ENCODE results near the gene TRIM16. TPM values are rescaled to one million over a fixed set of nuclear protein-coding genes. Genes with fewer than 3 reads are reported as not detected.
A peak's percentile ranks its signal among the peaks of the same experiment; 100 is the strongest.
"Not testable (repeated sequence)": the region's sequence is repeated elsewhere in the genome, so short reads cannot be mapped to it uniquely, and the experiment has no call there.

TRIM16 gene
- polyA plus RNA-seq, 2 of the 4 experiments (the other 2 are of a cell fraction): 275 to 297 TPM

DNA sequence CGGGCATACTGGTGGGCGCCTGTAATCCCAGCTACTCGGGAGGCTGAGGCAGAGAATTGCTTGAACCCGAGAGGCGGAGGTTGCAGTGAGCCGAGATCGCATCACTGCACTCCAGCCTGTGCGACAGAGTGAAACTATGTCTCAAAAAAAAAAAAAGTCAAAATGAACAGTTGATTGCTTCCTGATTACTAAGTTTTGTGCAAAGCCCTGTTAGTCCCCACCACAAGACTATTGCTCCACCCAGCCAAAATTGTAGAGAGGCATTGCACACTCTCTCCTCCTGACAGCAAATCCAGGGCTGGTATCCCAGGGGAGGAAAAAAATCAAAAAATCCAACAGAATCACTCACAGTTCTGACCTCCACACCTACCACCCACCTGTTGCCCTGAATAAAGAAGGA, 91.2 kb downstream of the TRIM16 start:
- H3K9me3 ChIP-seq; H3K4me1 ChIP-seq; H3K27ac ChIP-seq; CTCF ChIA-PET; POLR2A ChIA-PET; FAIRE-seq; H3K4me3 ChIP-seq; ATAC-seq; H3K4me2 ChIP-seq; DNase-seq (ENCODE audit: low read depth in 1 of 2, low spot score in 1 of 2): not testable (repeated sequence)
- 91% methylated on average over 8 of the region's 8 CpGs for WGBS (ENCODE audit: missing lambda C conversion rate)

DNA sequence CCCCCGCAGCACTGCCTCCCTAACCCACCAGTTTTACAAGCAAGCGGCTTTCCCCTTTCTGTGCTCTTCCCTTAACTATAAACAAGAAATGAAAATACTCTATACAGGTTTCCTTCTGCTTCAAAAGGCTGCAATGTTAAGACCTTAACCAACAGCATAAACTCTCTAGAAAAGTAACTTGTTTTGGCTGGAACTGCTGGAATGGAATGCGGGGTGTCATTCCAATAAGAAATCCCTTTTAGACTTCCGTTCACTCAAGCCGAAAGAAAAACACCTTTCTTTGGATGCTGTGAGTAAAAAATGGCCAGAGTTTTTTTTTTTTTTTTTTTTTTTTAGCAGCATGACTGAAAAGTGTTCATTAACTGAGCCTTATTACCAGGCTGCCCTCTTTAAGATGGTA, 92.1 kb downstream of the TRIM16 start:
- H3K27ac ChIP-seq; H3K4me3 ChIP-seq; H3K4me2 ChIP-seq; H3K9me3 ChIP-seq; DNase-seq (ENCODE audit: low read depth in 1 of 2, low spot score in 1 of 2); FAIRE-seq; H3K4me1 ChIP-seq; POLR2A ChIA-PET; CTCF ChIA-PET; ATAC-seq: not testable (repeated sequence)
- 94% methylated on average over 5 of the region's 5 CpGs for WGBS (ENCODE audit: missing lambda C conversion rate)

DNA sequence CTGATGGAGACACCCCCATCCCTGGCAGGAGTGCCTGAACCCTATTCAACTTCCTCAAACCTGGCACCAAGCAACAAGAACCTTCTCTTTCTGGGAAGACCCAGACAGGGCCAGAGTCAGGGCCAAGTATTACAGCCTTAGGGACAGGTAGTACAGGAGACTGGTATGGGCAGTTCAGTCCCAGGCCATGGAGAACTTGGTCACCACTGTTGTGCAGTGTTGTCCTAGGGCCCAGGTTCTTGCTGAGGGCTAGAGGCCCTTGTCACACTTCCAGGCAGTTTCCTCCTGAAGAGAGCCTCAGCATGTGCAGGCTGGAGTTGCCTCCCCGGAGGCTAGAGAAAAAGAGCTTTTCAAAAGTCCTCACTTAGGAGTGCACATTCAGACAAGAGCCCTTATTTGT, 93.3 kb downstream of the TRIM16 start:
- WGBS (ENCODE audit: missing lambda C conversion rate): 91% methylated on average over 1 of the region's 1 CpG
- ATAC-seq: peak in 1 of 2 experiments; percentile 16; a peak in 1 of 6 replicates

DNA sequence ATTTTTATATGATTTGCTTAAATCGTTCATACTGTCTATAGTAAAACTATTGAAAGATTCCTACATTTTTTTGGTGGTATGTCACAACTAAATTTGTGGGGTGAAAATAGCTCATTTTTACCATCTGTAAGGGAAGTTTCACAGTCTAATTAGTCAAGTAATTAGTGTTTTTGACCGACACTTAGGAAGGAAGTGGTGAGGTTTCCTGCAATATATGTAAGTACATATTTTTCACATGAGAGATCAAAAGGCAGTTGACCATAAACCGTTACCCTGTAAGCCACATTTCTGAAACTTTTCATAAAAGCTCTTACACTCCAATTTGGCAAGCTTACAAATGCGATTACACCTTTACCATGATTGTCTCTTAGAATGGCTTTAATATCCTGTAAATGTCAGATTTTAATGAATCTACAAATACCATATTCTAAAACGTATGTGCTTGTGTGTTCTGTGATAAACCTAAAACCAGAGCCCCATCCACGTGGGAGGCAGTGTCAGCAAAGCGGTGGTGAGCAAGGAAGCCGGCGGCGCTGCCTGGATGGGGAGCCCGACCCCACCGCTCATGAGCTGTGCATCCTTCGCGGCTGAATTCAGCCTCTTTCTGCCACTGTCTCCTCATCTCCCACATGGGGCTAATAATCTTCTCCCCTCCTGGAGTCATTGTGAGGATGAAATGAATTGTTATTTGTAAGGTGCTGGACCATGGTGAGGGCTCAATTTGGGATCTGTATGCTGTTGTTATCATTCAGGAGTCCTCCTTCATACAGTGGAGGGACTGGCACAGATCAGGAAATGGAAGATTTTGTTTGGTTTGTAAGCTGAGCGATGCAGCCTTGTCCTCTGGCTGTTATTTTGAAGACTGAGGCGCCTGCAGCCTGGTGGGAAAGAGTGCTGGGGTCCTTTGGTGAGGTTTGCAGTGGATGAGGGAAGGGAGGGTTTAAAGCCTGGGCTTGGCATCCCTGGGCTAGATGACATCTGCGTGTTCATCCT, 94.3 kb downstream of the TRIM16 start:
- H3K4me1 ChIP-seq; H3K9me3 ChIP-seq; DNase-seq (ENCODE audit: low read depth in 1 of 2, low spot score in 1 of 2); FAIRE-seq; ATAC-seq; H3K4me3 ChIP-seq; CTCF ChIA-PET; POLR2A ChIA-PET; H3K27ac ChIP-seq; H3K4me2 ChIP-seq: not testable (repeated sequence)
- 88% methylated on average over 14 of the region's 17 CpGs for WGBS (ENCODE audit: missing lambda C conversion rate)

More for the DNA sequence above, 93.3 kb downstream of the TRIM16 start:
- FAIRE-seq; H3K4me2 ChIP-seq; POLR2A ChIA-PET; DNase-seq (ENCODE audit: low read depth in 1 of 2, low spot score in 1 of 2); H3K4me3 ChIP-seq; H3K4me1 ChIP-seq; H3K9me3 ChIP-seq; CTCF ChIA-PET; H3K27ac ChIP-seq: not testable (repeated sequence)

DNA sequence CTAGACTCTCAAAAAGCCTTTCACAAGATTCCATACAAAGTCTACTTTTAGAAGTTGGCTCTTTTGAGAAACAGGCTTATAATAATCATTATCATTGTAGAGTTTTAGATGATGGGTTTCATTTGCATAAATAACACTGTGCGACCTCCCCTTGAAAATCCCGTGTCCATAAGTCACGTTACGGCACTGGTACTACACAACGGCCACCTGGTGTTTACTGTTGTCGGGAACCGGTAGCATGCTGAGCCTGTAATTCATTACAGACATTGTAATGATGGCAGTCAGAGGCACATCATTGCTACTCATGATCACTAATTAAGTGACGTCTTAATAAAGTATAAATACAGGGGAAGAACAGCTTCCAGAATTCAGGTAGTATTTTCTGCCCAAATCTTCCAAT, 96.1 kb downstream of the TRIM16 start:
- H3K27ac ChIP-seq; ATAC-seq; H3K4me3 ChIP-seq; H3K4me2 ChIP-seq; DNase-seq (ENCODE audit: low read depth in 1 of 2, low spot score in 1 of 2); POLR2A ChIA-PET; H3K9me3 ChIP-seq; FAIRE-seq; CTCF ChIA-PET; H3K4me1 ChIP-seq: not testable (repeated sequence)
- 84% methylated on average over 8 of the region's 8 CpGs for WGBS (ENCODE audit: missing lambda C conversion rate)

DNA sequence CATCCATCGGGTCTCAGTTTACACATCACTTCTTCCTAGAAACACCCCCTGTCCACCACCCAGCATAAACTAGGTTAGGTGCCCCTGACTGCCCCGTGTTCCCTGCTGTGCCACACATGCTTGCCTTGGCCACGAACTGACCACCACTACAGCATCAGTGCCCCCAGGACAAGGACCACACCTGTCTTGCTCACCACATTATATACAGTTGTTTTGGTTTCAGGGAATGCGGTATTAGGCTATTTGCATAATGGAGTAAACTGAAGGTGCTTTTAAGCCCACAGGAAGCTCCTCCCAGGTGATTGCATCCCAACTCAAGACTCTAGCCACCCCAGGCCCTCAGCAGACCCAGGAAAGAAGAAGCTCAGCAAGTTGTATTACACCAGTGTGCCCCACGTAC, 100.8 kb downstream of the TRIM16 start:
- H3K4me3 ChIP-seq; H3K4me2 ChIP-seq; H3K27ac ChIP-seq; H3K9me3 ChIP-seq; FAIRE-seq; H3K4me1 ChIP-seq; CTCF ChIA-PET; DNase-seq (ENCODE audit: low read depth in 1 of 2, low spot score in 1 of 2); ATAC-seq; POLR2A ChIA-PET: not testable (repeated sequence)
- WGBS (ENCODE audit: missing lambda C conversion rate): 60% methylated on average over 3 of the region's 5 CpGs

DNA sequence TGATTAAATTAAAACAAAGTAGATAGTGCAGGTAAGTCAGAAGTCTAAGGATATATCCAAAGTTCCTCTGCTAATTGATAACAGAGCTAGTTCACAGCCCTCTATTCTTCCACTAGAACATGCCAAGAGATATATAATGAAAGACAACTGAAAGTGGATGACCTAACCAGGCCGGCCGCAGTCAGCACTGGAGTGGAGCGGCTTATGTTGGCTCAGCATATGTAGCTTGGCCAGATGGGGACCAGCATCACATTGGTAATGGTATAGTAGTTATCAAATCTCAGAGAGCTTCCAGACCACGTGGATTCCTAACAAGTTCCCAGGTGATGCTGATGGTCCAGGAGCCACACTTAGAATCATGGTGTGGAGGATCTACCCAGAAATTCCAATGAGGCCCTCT, 102.6 kb downstream of the TRIM16 start:
- FAIRE-seq; H3K4me1 ChIP-seq; DNase-seq (ENCODE audit: low read depth in 1 of 2, low spot score in 1 of 2); ATAC-seq; POLR2A ChIA-PET; H3K4me3 ChIP-seq; H3K27ac ChIP-seq; H3K4me2 ChIP-seq; CTCF ChIA-PET; H3K9me3 ChIP-seq: not testable (repeated sequence)
- 91% methylated on average over 4 of the region's 4 CpGs for WGBS (ENCODE audit: missing lambda C conversion rate)

Small RNAs within 50 kb of the gene (small RNA-seq; reads per million reads assigned to genes)
- gene AC005838.1 (0 reads per million in 6 experiments), gene ZNF29P (0 reads per million in 6 experiments)

Other genes starting within 250 kb of the TRIM16 start
- gene CDRT4, start 216.7 kb downstream of the TRIM16 start, polyA plus RNA-seq (2011; rRNA removed): 5.4 and 6.0 TPM in 2 replicates
- gene CDRT4, start 216.7 kb downstream of the TRIM16 start, polyA plus RNA-seq (2017; fragmentation: RNase III; extraction: RNeasy Plus Mini Kit Qiagen cat#74134 plus additional on column Dnase treatment): 0.58 to 1.1 TPM (median 0.76 TPM) in 3 replicates
- gene TVP23C, start 120.8 kb downstream of the TRIM16 start, polyA plus RNA-seq (2011; rRNA removed): 14.1 and 22.7 TPM in 2 replicates
- gene TVP23C, start 120.8 kb downstream of the TRIM16 start, polyA plus RNA-seq (2017; fragmentation: RNase III; extraction: RNeasy Plus Mini Kit Qiagen cat#74134 plus additional on column Dnase treatment): 17.5 to 21.0 TPM (median 19.9 TPM) in 3 replicates
- 9.6 and 10.4 TPM in 2 replicates for gene FBXW10B, start 64.6 kb downstream of the TRIM16 start, polyA plus RNA-seq (2011; rRNA removed)
- gene FBXW10B, start 64.6 kb downstream of the TRIM16 start, polyA plus RNA-seq (2017; fragmentation: RNase III; extraction: RNeasy Plus Mini Kit Qiagen cat#74134 plus additional on column Dnase treatment): 14.3 to 19.5 TPM (median 15.3 TPM) in 3 replicates
- gene ZNF286A, start 15.4 kb upstream of the TRIM16 start, polyA plus RNA-seq (2011; rRNA removed): 40.5 and 49.6 TPM in 2 replicates
- gene ZNF286A, start 15.4 kb upstream of the TRIM16 start, polyA plus RNA-seq (2017; fragmentation: RNase III; extraction: RNeasy Plus Mini Kit Qiagen cat#74134 plus additional on column Dnase treatment): 34.4 to 43.8 TPM (median 43.4 TPM) in 3 replicates
- gene TBC1D26, start 48.0 kb upstream of the TRIM16 start, polyA plus RNA-seq (2011; rRNA removed): 0.16 and 0.17 TPM in 2 replicates
- gene TBC1D26, start 48.0 kb upstream of the TRIM16 start, polyA plus RNA-seq (2017; fragmentation: RNase III; extraction: RNeasy Plus Mini Kit Qiagen cat#74134 plus additional on column Dnase treatment): 0.07 to 0.18 TPM (median 0.08 TPM) in 3 replicates

Data from A549 (cell line).